IPS-18c (cell line): ENCODE data around the gene IL4I1.
A peak's percentile ranks its signal among the peaks of the same experiment; 100 is the strongest.

Source experiments
- H3K4me3 ChIP-seq: 2 replicates; pipeline ENCODE4 v1.7.0; 2013; ENCODE audit warnings: low read depth, mild to moderate bottlenecking, low read length, moderate library complexity; ENCODE audit not compliant: insufficient read depth
- H3K9me3 ChIP-seq: one replicate; pipeline ENCODE4 v1.6.1; 2013; ENCODE audit warnings: mild to moderate bottlenecking, low read length, moderate library complexity; ENCODE audit not compliant: control insufficient read depth, insufficient read depth

The IL4I1 gene

GRCh38 chr19:49851456-49852259 is 45.0 kb downstream of the IL4I1 start:
- H3K4me3 ChIP-seq: peak overlapping the region; percentile 94
- H3K9me3 ChIP-seq: no peaks in the 10 kb centered on the region

DNA sequence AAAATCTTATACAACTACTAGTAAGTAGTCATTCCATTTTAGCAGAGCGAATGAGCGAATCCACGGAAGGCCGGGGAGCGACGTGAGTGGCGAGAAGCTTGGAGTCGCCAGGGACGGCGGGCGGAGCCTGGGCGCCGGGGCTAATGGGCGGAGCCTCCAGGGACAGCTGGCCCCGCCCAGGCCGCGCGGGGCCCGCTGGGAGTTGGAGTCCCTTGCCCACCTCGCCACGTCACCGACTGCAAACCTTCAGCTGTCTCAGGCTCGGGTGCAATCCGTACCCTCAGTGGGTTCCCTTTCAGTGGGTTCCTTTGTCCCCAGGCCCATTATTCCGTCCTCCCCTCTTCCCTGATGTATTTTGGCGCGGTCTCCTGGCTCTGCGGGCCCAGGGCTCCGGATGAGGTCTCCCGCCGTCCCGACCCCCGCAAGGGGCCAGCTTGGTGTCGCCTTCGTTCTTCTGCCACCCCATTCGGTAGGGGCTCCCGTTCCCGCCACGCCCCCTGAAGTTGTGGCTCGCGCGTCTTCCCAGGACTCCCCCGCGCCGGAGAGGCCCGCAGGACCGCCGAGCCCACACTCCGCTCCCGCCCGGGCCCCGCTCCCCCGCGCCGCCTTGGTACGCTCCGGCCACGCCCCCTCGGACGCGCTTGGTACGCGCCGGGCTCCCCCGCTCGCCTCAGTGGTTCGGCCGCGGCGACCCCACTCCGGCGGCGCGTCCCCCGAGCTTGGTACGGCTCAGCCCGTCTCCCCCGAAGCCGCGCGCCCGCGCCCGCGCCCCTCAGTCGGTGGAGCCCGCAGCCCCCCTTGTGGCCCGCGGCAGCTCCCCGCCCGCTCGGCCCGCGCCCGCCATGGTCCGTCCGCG is 46.0 kb downstream of the IL4I1 start, which contains the start of gene PTOV1:
Gene PTOV1 (plus strand): TSS at position 673 of the 856 bp plus-strand sequence.
- Histone ChIP-seq H3K9me3 (no peaks in the 10 kb centered on the region), H3K4me3 (peak within 1 kb of the TSS; percentile 94)

GRCh38 chr19:49850221-49850486 is 46.5 kb downstream of the IL4I1 start:
- Histone ChIP-seq H3K9me3 (no peaks in the 10 kb centered on the region), H3K4me3 (peak overlapping the region; percentile 94; the same call in 1 of the 2 replicates)

- Histone ChIP-seq H3K4me3 (peak overlapping the region; percentile 94; the same call in 1 of the 2 replicates), H3K9me3 (no peaks in the 10 kb centered on the region)
Observed at GRCh38 chr19:49849433-49850220, 47.1 kb downstream of the IL4I1 start.

DNA sequence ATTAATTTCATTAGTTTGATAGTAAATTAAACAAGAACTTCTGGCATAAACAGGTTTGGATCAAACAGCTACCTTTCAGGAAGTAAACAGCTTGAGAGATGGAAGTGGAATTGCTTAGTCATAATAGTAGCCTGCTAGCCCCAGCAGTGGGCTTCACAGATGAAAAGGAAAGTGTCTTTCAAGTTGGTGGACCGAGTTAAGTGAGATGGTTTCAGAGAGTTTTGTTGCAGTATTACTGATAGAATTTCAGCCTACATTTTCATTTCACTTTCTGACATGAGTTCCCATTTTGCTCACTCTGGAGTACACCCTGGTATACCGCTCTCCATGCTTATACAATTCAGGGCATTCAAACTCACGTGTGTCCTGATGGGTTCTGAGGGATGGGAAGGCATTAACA is 47.7 kb downstream of the IL4I1 start:
- Histone ChIP-seq H3K9me3 (no peaks in the 10 kb centered on the region), H3K4me3 (no peak overlapping the region)

DNA sequence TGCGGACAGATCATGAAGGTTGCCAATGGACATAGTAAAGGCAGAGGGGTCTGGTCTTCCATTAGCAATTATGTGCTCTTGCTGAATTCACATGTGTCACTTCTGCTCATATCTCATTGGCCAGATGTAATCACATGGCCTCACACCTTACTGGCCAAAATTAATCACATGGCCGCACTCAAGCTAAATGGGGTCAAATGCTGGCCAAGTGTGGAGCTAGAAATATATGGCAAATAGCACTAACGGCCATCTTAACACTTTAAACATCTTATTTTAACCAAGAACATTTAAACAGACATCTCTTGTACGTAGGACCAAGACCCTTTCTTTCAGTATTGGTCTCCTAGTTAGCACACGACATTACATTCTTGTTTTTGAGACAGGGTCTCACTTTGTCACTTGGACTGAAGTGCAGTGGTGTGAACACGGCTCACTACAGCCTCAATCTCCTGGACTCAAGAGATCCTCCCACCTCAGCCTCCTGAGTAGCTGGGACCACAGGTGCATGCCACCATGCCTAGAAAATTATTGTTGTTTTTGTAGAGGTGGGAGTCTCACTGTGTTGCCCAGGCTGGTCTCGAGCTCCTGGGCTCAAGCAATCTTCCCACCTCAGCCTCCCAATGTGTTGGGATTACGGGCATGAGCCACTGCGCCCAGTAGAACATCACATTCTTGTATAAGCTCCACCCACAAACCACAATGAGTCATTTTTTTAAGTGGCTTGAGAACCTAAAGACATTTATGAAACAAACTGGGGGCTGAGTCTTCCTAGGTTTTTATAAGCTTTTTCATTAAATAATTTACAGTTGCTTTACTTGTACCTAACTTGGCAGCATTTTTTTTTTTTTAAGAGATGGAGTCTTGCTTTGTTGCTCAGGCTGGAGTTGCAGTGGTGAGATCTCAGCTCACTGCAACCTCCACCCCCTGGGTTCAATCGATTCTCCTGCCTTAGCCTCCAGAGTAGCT is 48.7 kb downstream of the IL4I1 start:
- Histone ChIP-seq H3K4me3 (no peak overlapping the region), H3K9me3 (no peaks in the 10 kb centered on the region)

DNA sequence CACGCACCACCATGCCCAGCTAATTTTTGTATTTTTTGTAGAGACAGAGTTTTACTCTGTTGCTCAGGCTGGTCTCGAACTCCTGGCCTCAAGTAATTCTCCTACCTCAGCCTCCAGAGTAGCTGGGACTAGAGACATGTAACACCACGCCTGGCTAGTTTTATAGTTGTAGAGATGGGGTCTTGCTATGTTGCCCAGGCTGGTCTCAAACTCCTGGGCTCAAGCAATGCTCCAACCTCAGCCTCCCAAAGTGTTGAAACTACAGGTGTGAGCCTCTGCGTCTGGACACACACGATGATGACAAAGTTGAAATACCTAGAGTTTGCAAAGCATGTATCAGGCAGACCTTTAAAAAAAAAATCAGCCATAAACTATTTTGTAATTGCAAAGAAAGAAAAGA is 50.3 kb downstream of the IL4I1 start:
- no peak overlapping the region for H3K4me3 ChIP-seq
- no peaks in the 10 kb centered on the region for H3K9me3 ChIP-seq

DNA sequence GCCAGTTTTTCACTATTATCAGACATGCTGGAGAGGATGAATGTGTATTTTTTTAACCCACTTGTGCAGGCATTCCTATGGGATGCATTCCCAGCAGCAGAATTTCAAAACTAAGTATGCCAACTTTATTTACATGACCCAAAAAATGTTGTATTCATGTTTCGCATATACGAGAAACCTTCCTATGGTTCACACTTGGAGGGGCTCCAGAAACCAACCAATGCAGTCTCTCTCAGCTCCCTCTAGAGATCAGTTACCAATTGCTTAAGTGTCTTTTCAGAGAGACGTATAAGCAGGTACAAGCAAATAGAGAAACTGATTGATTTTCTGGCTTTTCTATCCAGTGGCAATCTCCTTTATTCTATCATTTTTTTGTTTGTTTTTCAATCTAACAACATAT is 51.3 kb downstream of the IL4I1 start:
- Histone ChIP-seq H3K9me3 (no peaks in the 10 kb centered on the region), H3K4me3 (no peak overlapping the region)

GRCh38 chr19:49844138-49845095 is 52.3 kb downstream of the IL4I1 start:
- Histone ChIP-seq H3K9me3 (no peaks in the 10 kb centered on the region), H3K4me3 (no peak overlapping the region)

- no peaks in the 10 kb centered on the region for H3K9me3 ChIP-seq
- no peak overlapping the region for H3K4me3 ChIP-seq
Observed at GRCh38 chr19:49843265-49843664, 53.4 kb downstream of the IL4I1 start.

DNA sequence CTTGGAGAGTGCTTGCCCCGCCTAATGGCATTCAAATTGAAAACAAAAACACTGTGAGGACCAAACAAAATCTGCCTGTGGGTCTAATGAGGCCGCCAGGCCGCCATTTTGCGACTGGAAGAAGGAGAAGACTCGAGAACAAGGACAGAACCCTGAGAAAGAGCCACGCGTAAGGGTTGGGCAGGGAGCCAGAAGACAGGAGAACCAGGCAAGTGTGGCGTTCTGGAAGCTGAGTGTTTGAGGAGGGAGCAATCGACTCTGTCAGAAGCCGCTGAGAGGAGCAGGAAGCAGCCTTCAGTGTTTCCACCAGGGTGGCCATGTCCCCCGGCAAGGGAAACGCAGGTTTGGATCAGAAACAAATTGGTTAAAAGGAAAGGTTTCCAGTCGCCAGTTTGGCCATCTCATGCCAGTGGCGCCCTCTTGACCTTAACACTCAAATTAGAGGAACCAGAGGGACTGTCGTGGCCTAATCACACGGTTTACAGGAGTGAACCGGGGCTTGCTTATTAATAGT is 55.9 kb downstream of the IL4I1 start:
- Histone ChIP-seq H3K4me3 (no peak overlapping the region), H3K9me3 (no peaks in the 10 kb centered on the region)

GRCh38 chr19:49840321-49840720 is 56.4 kb downstream of the IL4I1 start:
- Histone ChIP-seq H3K4me3 (no peak overlapping the region), H3K9me3 (no peaks in the 10 kb centered on the region)

DNA sequence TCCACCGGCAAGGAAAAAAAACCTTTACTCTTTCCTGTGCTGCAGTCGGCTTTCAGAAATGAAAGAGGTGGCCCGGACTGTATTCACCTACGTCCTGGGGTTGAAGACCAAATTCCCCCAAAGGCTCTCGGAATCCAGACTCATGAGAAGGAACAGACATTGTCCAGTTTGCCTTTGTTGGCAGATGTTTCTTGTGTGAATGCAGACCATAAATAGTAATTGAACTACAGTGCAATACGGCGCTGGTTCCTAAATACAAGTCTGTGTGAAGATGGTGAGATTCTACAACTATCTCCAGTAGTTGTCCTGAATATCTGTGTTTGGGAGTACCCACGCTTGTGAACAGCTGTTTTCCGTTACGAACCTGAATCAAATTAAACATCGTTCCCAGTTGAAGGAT is 57.0 kb downstream of the IL4I1 start:
- H3K4me3 ChIP-seq: no peak overlapping the region
- H3K9me3 ChIP-seq: no peaks in the 10 kb centered on the region
